ENCODE data around the gene ARHGAP15. TPM values are rescaled to one million over a fixed set of nuclear protein-coding genes. Genes with fewer than 3 reads are reported as not detected.

The ARHGAP15 gene
- total RNA-seq, 1 experiment from 2014 or later = 0.42 TPM

DNA sequence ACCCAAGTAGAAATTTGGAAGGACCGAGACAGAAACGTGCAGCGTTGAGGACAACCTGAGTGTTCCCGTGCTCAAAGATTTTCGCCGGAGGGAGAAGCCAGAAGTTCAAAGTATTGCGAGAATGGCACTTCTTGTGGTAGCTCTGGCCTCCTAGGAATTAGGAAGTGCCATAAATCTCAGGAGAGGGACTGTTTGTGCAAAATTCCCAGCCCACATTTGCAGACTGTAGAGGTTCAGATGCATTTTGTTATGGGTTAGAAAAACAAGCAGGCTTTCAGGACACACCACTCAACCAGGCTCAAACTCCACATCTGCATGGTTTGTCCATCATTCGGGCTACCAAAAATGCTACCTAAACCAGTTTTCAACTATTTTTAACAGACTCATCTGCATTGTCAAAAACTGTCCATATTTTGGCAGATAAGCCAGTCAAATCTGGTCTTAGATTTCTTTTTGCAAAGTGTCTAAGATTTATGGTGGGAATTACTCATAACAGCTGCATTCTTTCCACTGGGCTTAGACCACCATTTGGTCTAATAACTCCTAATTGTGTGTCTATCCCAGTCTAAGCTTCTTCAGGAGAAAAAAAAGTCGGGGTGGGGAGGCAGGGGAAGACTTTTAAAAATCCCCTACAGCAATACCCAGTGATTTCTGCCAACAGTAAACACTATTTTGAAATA, 422.9 kb downstream of the ARHGAP15 start:
- RAD21 ChIA-PET (ENCODE audit: low non-redundant PET in 1 of 2, low total read pairs in 2 of 2, uncharacterized antibody in 2 of 2, unreplicated experiment in 2 of 2) = no interaction called here
- no peak overlapping the region for H2AFZ ChIP-seq (ENCODE audit: low read depth, low read length, poor library complexity, severe bottlenecking)
- no peaks in the 10 kb centered on the region; the same call in 1 of the 2 replicates for H4K20me1 ChIP-seq (ENCODE audit: insufficient read depth)
- no peak overlapping the region for H3K9ac ChIP-seq (ENCODE audit: low read length)
- CTCF ChIA-PET = no interaction called here
- BruUV-seq (replicated peaks) = no TSS peak
- H3K4me3 ChIP-seq (replicated peaks in 1 of 2; ENCODE audit: low read depth in 1 of 2, low read length in 2 of 2) = no peak overlapping the region
- H3K79me2 ChIP-seq (ENCODE audit: insufficient read depth, low read length) = no peaks in the 10 kb centered on the region
- ATAC-seq (no peak), DNase-seq (ENCODE audit: low read depth, low spot score) (no peak)
- TF ChIP-seq JUND (IDR thresholded peaks at IDR 0.05) = no peak
- no peak for TF ChIP-seq CEBPB (IDR thresholded peaks at IDR 0.05; ENCODE audit: low read depth)
- TF ChIP-seq, protein P1, sequence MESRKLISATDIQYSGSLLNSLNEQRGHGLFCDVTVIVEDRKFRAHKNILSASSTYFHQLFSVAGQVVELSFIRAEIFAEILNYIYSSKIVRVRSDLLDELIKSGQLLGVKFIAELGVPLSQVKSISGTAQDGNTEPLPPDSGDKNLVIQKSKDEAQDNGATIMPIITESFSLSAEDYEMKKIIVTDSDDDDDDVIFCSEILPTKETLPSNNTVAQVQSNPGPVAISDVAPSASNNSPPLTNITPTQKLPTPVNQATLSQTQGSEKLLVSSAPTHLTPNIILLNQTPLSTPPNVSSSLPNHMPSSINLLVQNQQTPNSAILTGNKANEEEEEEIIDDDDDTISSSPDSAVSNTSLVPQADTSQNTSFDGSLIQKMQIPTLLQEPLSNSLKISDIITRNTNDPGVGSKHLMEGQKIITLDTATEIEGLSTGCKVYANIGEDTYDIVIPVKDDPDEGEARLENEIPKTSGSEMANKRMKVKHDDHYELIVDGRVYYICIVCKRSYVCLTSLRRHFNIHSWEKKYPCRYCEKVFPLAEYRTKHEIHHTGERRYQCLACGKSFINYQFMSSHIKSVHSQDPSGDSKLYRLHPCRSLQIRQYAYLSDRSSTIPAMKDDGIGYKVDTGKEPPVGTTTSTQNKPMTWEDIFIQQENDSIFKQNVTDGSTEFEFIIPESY (IDR thresholded peaks at IDR 0.05; ENCODE audit: extremely low read depth, insufficient replicate concordance, low read length) = no peak
- TF ChIP-seq SP1 (IDR thresholded peaks at IDR 0.05; ENCODE audit: low read depth) = no peak
- no peak for TF ChIP-seq ELF1 (IDR thresholded peaks at IDR 0.05; ENCODE audit: borderline replicate concordance, low read depth)
- TF ChIP-seq, protein P2, sequence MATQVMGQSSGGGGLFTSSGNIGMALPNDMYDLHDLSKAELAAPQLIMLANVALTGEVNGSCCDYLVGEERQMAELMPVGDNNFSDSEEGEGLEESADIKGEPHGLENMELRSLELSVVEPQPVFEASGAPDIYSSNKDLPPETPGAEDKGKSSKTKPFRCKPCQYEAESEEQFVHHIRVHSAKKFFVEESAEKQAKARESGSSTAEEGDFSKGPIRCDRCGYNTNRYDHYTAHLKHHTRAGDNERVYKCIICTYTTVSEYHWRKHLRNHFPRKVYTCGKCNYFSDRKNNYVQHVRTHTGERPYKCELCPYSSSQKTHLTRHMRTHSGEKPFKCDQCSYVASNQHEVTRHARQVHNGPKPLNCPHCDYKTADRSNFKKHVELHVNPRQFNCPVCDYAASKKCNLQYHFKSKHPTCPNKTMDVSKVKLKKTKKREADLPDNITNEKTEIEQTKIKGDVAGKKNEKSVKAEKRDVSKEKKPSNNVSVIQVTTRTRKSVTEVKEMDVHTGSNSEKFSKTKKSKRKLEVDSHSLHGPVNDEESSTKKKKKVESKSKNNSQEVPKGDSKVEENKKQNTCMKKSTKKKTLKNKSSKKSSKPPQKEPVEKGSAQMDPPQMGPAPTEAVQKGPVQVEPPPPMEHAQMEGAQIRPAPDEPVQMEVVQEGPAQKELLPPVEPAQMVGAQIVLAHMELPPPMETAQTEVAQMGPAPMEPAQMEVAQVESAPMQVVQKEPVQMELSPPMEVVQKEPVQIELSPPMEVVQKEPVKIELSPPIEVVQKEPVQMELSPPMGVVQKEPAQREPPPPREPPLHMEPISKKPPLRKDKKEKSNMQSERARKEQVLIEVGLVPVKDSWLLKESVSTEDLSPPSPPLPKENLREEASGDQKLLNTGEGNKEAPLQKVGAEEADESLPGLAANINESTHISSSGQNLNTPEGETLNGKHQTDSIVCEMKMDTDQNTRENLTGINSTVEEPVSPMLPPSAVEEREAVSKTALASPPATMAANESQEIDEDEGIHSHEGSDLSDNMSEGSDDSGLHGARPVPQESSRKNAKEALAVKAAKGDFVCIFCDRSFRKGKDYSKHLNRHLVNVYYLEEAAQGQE (IDR thresholded peaks at IDR 0.05; ENCODE audit: low read depth) = no peak
- TF ChIP-seq, protein P3, sequence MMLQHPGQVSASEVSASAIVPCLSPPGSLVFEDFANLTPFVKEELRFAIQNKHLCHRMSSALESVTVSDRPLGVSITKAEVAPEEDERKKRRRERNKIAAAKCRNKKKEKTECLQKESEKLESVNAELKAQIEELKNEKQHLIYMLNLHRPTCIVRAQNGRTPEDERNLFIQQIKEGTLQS (IDR thresholded peaks at IDR 0.05) = no peak
- no peak for TF ChIP-seq POLR2A (IDR thresholded peaks at IDR 0.05; ENCODE audit: borderline replicate concordance, extremely low read depth, insufficient read depth, insufficient read length)
- TF ChIP-seq RAD21 (IDR thresholded peaks at IDR 0.05; ENCODE audit: low read depth) = no peak
- TF ChIP-seq SRF (IDR thresholded peaks at IDR 0.05; ENCODE audit: low read depth) = no peak
- TF ChIP-seq TCF7L2 (IDR thresholded peaks at IDR 0.05; ENCODE audit: borderline replicate concordance, extremely low read depth, insufficient read depth, insufficient read length) = no peak
- TF ChIP-seq EZH2phosphoT487 (IDR thresholded peaks at IDR 0.05; ENCODE audit: borderline replicate concordance) = no peak
- TF ChIP-seq YY1 (IDR thresholded peaks at IDR 0.05; ENCODE audit: extremely low read depth, insufficient replicate concordance, low read depth, low read length) = no peak
- no peak for TF ChIP-seq CBX3 (IDR thresholded peaks at IDR 0.05; ENCODE audit: low read depth)
- no peak for TF ChIP-seq FOSL1 (IDR thresholded peaks at IDR 0.05; ENCODE audit: low read depth)
- TF ChIP-seq, protein P4, sequence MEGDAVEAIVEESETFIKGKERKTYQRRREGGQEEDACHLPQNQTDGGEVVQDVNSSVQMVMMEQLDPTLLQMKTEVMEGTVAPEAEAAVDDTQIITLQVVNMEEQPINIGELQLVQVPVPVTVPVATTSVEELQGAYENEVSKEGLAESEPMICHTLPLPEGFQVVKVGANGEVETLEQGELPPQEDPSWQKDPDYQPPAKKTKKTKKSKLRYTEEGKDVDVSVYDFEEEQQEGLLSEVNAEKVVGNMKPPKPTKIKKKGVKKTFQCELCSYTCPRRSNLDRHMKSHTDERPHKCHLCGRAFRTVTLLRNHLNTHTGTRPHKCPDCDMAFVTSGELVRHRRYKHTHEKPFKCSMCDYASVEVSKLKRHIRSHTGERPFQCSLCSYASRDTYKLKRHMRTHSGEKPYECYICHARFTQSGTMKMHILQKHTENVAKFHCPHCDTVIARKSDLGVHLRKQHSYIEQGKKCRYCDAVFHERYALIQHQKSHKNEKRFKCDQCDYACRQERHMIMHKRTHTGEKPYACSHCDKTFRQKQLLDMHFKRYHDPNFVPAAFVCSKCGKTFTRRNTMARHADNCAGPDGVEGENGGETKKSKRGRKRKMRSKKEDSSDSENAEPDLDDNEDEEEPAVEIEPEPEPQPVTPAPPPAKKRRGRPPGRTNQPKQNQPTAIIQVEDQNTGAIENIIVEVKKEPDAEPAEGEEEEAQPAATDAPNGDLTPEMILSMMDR (IDR thresholded peaks at IDR 0.05 in 2 of 3, conservative IDR thresholded peaks at IDR 0.05 in 1 of 3; ENCODE audit: borderline replicate concordance in 1 of 3, insufficient read depth in 1 of 3, low read depth in 2 of 3, low read length in 2 of 3) = no peak
- TF ChIP-seq ZNF274 (IDR thresholded peaks at IDR 0.05; ENCODE audit: low read depth, low read length) = no peak
- TF ChIP-seq ZFX (IDR thresholded peaks at IDR 0.05) = no peak
- POLR2A ChIA-PET = no interaction called here
- intact Hi-C loops (cut with micrococcal nuclease) = no loop called here
- no peaks in the 10 kb centered on the region for H3K4me1 ChIP-seq (ENCODE audit: control insufficient read depth in 1 of 2, insufficient read depth in 2 of 2, low read length in 2 of 2)
- H3K4me2 ChIP-seq (ENCODE audit: low read length) = no peak overlapping the region
- H3K9me3 ChIP-seq (ENCODE audit: control insufficient read depth in 1 of 2, insufficient read depth in 1 of 2, low read depth in 1 of 2, low read length in 2 of 2) = no peaks in the 10 kb centered on the region
- no peaks in the 10 kb centered on the region for H3K36me3 ChIP-seq (ENCODE audit: control insufficient read depth in 1 of 2, insufficient read depth in 2 of 2, low read length in 2 of 2)
- H3K9me2 ChIP-seq (ENCODE audit: insufficient read depth) = no peaks in the 10 kb centered on the region
- no peaks in the 10 kb centered on the region for H3K27me3 ChIP-seq (ENCODE audit: insufficient read depth, low read length)
- no peak overlapping the region for H3K27ac ChIP-seq (ENCODE audit: low read depth, low read length)
